HCT116 (cell line): ENCODE results near the gene FAM193A. TPM values are rescaled to one million over a fixed set of nuclear protein-coding genes. Genes with fewer than 3 reads are reported as not detected.
"Not testable (repeated sequence)": the region's sequence is repeated elsewhere in the genome, so short reads cannot be mapped to it uniquely, and the experiment has no call there.

ENCODE experiments used
- ATAC-seq: fragments of 200-7000 bp; cut with Tn5 transposase; 2 replicates; pipeline ENCODE4 v1.9.1; 2020; ENCODE audit warnings: mild to moderate bottlenecking, moderate library complexity
- BruUV-seq: library from RNA; stranded (reverse); fragments of 400-500 nt; replicated peaks from 2 replicates; lab custom pipeline; 2021; lab: Mats Ljungman, UMichigan
- CTCF ChIA-PET: fragments of 300-600 bp; sonication (Branson Sonifier 250); formaldehyde crosslinking; loops from one replicate; lab custom pipeline; 2021; ENCODE audit warnings: antibody characterized with exemption; lab: Charles Lee
- POLR2A ChIA-PET: fragments of 300-600, 350-600 bp; sonication (Branson Sonifier 250); formaldehyde crosslinking; loops from one replicate; lab custom pipeline; 2021; ENCODE audit warnings: antibody characterized with exemption; lab: Charles Lee
- RAD21 ChIA-PET, 2 experiments: fragments of 300-600 bp; sonication (Branson Sonifier 250); formaldehyde crosslinking; loops; one replicate each; lab custom pipeline; 2023; ENCODE audit warnings: low total read pairs in 2 of 2; ENCODE audit not compliant: uncharacterized antibody in 2 of 2, unreplicated experiment in 2 of 2, low non-redundant PET in 1 of 2; lab: Charles Lee
- DNase-seq: peaks from one replicate; pipeline ENCODE4 v3.0.0-alpha.2; 2010; ENCODE audit warnings: low read depth, low spot score
- H2AFZ ChIP-seq: fragments of 200-600 bp; shearing (Covaris generic), sonication (generic); 2 replicates; pipeline ENCODE4 v1.6.1; 2017; ENCODE audit warnings: low read depth, mixed run types, mixed read lengths, antibody characterized with exemption, low read length; ENCODE audit not compliant: poor library complexity, severe bottlenecking
- H3K27ac ChIP-seq: 2 replicates; pipeline ENCODE4 v1.5.1; 2012; ENCODE audit warnings: low read depth, low read length
- H3K27me3 ChIP-seq: fragments of 200-600 bp; sonication (generic); 2 replicates; pipeline ENCODE4 v1.6.1; 2016; ENCODE audit warnings: mixed run types, low read length, mixed read lengths; ENCODE audit not compliant: insufficient read depth
- H3K36me3 ChIP-seq, 2 experiments: fragments of 200-500 bp in 1 of 2; fragments of 200-600 bp in 1 of 2; sonication (Bioruptor generic) in 1 of 2; sonication (generic) in 1 of 2; 2 replicates each; pipeline versions ENCODE4 v1.5.1 to v1.6.1; 2014 to 2016; ENCODE audit warnings: low read length in 2 of 2, inconsistent platforms in 1 of 2, mixed read lengths in 1 of 2, mixed run types in 1 of 2; ENCODE audit not compliant: insufficient read depth in 2 of 2, control insufficient read depth in 1 of 2
- H3K4me1 ChIP-seq, 2 experiments: fragments of 200-600 bp in 1 of 2; sonication (generic) in 1 of 2; 2 replicates each; pipeline versions ENCODE4 v1.5.1 to v1.6.1; 2012 to 2017; ENCODE audit warnings: low read length in 2 of 2, inconsistent platforms in 1 of 2, mild to moderate bottlenecking in 1 of 2, mixed read lengths in 1 of 2, mixed run types in 1 of 2, moderate library complexity in 1 of 2; ENCODE audit not compliant: insufficient read depth in 2 of 2, control insufficient read depth in 1 of 2
- H3K4me2 ChIP-seq: fragments of 200-600 bp; sonication (generic); 2 replicates; pipeline ENCODE4 v1.6.1; 2017; ENCODE audit warnings: mixed run types, low read length, mixed read lengths
- H3K4me3 ChIP-seq, 2 experiments: fragments of 200-600 bp in 1 of 2; sonication (generic) in 1 of 2; replicated peaks in 1 of 2; 2 replicates each; pipeline ENCODE4 v1.5.1; 2011 to 2016; ENCODE audit warnings: low read length in 2 of 2, control low read depth in 1 of 2, low read depth in 1 of 2, mild to moderate bottlenecking in 1 of 2, mixed read lengths in 1 of 2, mixed run types in 1 of 2
- H3K79me2 ChIP-seq: fragments of 200-600 bp; sonication (generic); 2 replicates; pipeline ENCODE4 v1.6.1; 2017; ENCODE audit warnings: mild to moderate bottlenecking, mixed run types, low read length, moderate library complexity, mixed read lengths; ENCODE audit not compliant: insufficient read depth
- H3K9ac ChIP-seq: fragments of 200-600 bp; sonication (generic); 2 replicates; pipeline ENCODE4 v1.6.1; 2016; ENCODE audit warnings: low read length, mixed read lengths
- H3K9me2 ChIP-seq: fragments of 200-600 bp; sonication (generic), shearing (Covaris generic); 2 replicates; pipeline ENCODE4 v1.6.1; 2017; ENCODE audit warnings: mixed run types, mild to moderate bottlenecking, moderate library complexity; ENCODE audit not compliant: insufficient read depth
- H3K9me3 ChIP-seq, 2 experiments: fragments of 200-500 bp in 1 of 2; fragments of 200-600 bp in 1 of 2; sonication (Bioruptor generic) in 1 of 2; sonication (generic) in 1 of 2; 2 replicates each; pipeline ENCODE4 v1.6.1; 2014 to 2017; ENCODE audit warnings: low read length in 2 of 2, mixed read lengths in 2 of 2, inconsistent platforms in 1 of 2, low read depth in 1 of 2, mild to moderate bottlenecking in 1 of 2, mixed run types in 1 of 2, moderate library complexity in 1 of 2; ENCODE audit not compliant: control insufficient read depth in 1 of 2, insufficient read depth in 1 of 2
- H4K20me1 ChIP-seq: fragments of 200-600 bp; sonication (generic), shearing (Covaris generic); 2 replicates; pipeline ENCODE4 v1.6.1; 2017; ENCODE audit warnings: mixed run types, mild to moderate bottlenecking, moderate library complexity; ENCODE audit not compliant: insufficient read depth
- POLR2A ChIP-seq: IDR thresholded peaks from 2 replicates; pipeline ENCODE4 v1.7.0; 2011; ENCODE audit warnings: borderline replicate concordance; ENCODE audit not compliant: insufficient read depth, insufficient read length; ENCODE audit errors: extremely low read depth
- SRF ChIP-seq: IDR thresholded peaks from 2 replicates; pipeline ENCODE4 v1.6.1; 2012; ENCODE audit warnings: low read depth
- TCF7L2 ChIP-seq: IDR thresholded peaks from 2 replicates; pipeline ENCODE4 v1.7.0; 2011; ENCODE audit warnings: borderline replicate concordance, inconsistent platforms; ENCODE audit not compliant: insufficient read depth, insufficient read length; ENCODE audit errors: extremely low read depth
- ZBTB33 ChIP-seq: IDR thresholded peaks from 2 replicates; pipeline ENCODE4 v1.6.1; 2011; ENCODE audit warnings: mild to moderate bottlenecking, low read length, moderate library complexity; ENCODE audit not compliant: insufficient replicate concordance; ENCODE audit errors: extremely low read depth
- ZNF274 ChIP-seq: fragments of 200-500 bp; sonication (Bioruptor generic); IDR thresholded peaks from 2 replicates; pipeline ENCODE4 v1.6.1; 2014; ENCODE audit warnings: mild to moderate bottlenecking, low read depth, low read length, inconsistent platforms
- intact Hi-C: fragments of 100-400 bp; cut with micrococcal nuclease; formaldehyde crosslinking; loops from 2 replicates; pipeline ENCODE4 v1.10.0; 2022
- total RNA-seq: library from RNA; stranded (reverse); gene quantifications from one replicate; pipeline ENCODE4 v1.2.1, GENCODE V29; 2021; ENCODE audit not compliant: unreplicated experiment
- TF ChIP-seq, protein P1 (sequence below): IDR thresholded peaks from 2 replicates; pipeline ENCODE4 v1.6.1; 2012

FAM193A gene
- total RNA-seq, 1 experiment from 2014 or later: 15.7 TPM

DNA sequence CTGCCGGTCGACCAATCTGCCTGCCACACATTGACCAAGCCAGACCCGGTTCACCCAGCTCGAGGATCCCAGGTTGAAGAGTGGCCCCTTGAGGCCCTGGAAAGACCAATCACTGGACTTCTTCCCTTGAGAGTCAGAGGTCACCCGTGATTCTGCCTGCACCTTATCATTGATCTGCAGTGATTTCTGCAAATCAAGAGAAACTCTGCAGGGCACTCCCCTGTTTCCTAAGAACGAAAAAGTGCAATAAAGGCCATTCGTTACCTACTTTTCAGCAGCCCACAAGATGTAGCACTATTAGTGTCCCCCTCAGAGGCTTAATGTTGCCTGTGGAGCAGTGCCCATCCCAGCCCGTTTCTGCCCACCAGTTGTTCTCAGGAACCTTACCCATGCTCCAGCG is 22.3 kb upstream of the FAM193A start:
- CTCF ChIA-PET, H3K9me2 ChIP-seq, H4K20me1 ChIP-seq, H3K9me3 ChIP-seq, H3K9ac ChIP-seq, DNase-seq, RAD21 ChIA-PET, BruUV-seq, H3K4me3 ChIP-seq, POLR2A ChIA-PET, H2AFZ ChIP-seq, ATAC-seq, H3K4me1 ChIP-seq, H3K27ac ChIP-seq, intact Hi-C loops, H3K27me3 ChIP-seq, H3K4me2 ChIP-seq: not testable (repeated sequence)
- H3K36me3 ChIP-seq: peaks cover 40 to 45% of the 10 kb centered on the region in 2 experiments; a peak in 3 of 4 replicates
- H3K79me2 ChIP-seq: peaks cover 31% of the 10 kb centered on the region; the same call in 1 of the 2 replicates

GRCh38 chr4:2514944-2515343 is 21.5 kb upstream of the FAM193A start:
- CTCF ChIA-PET, H3K4me2 ChIP-seq, H3K4me1 ChIP-seq, H4K20me1 ChIP-seq, H3K27ac ChIP-seq, POLR2A ChIA-PET, DNase-seq, H3K4me3 ChIP-seq, H3K9me3 ChIP-seq, H3K27me3 ChIP-seq, intact Hi-C loops, H2AFZ ChIP-seq, ATAC-seq, H3K9me2 ChIP-seq, H3K9ac ChIP-seq, RAD21 ChIA-PET, BruUV-seq: not testable (repeated sequence)
- Histone ChIP-seq H3K36me3 (peaks cover 37 to 39% of the 10 kb centered on the region in 2 experiments; a peak in 3 of 4 replicates), H3K79me2 (peaks cover 23% of the 10 kb centered on the region; the same call in 1 of the 2 replicates)

DNA sequence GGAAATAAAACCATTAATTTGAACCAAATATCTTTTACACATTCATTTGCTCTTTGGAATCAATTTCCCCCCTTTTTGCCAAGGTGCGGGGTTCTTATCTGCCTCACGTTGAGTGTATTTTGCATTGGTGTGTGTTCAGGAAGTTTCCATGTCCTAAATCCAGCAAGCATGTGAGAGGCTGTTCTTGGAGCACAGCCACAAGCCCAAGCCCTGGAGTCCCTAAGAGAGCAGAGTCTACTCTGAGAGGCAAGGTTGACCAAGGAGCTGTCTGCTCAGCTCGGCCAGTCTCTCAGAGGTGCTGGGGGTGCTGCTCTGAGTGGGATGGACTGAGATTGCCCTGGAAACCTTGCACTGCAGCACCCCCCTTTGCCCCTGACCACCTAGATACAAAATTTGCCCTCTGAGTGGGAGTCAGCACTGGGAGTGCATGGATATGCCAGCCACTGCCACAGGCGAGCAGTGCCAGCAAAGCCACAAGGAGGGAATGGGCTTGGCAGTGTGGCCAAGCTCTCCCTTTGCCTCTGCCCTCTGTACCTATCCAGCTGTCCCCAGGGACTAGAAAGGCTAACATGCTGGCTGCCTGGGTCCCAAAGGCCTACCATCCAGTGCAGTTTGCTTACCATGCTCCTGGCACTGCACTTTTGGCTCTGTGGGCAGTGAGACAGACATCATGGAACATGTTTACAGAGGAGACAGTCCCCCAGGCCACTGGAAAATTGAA is 20.5 kb upstream of the FAM193A start:
- no peak for ATAC-seq
- CTCF ChIA-PET: no interaction called here
- TF ChIP-seq SRF (no peak), ZBTB33 (no peak), POLR2A (no peak), ZNF274 (no peak), TCF7L2 (no peak)
- TF ChIP-seq, protein P1, sequence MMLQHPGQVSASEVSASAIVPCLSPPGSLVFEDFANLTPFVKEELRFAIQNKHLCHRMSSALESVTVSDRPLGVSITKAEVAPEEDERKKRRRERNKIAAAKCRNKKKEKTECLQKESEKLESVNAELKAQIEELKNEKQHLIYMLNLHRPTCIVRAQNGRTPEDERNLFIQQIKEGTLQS: no peak

More for the DNA sequence above, 20.5 kb upstream of the FAM193A start:
- no peak overlapping the region for H3K4me2 ChIP-seq
- intact Hi-C loops: no loop called here
- H3K36me3 ChIP-seq: peaks cover 27 to 32% of the 10 kb centered on the region in 2 experiments; a peak in 3 of 4 replicates
- H3K9me3 ChIP-seq: no peaks in the 10 kb centered on the region
- H3K27ac ChIP-seq: no peak overlapping the region
- DNase-seq: no peak
- no peaks in the 10 kb centered on the region for H3K4me1 ChIP-seq
- no TSS peak for BruUV-seq
- no peaks in the 10 kb centered on the region for H3K9me2 ChIP-seq
- no peaks in the 10 kb centered on the region for H4K20me1 ChIP-seq
- peaks cover 13% of the 10 kb centered on the region; the same call in 1 of the 2 replicates for H3K79me2 ChIP-seq
- RAD21 ChIA-PET: no interaction called here
- H3K27me3 ChIP-seq: no peaks in the 10 kb centered on the region
- H3K4me3 ChIP-seq: no peak overlapping the region
- H3K9ac ChIP-seq: no peak overlapping the region
- H2AFZ ChIP-seq: no peak overlapping the region
- POLR2A ChIA-PET: no interaction called here
